ENCODE results near the gene HNRNPA1L2.
"Not testable (repeated sequence)": the region's sequence is repeated elsewhere in the genome, so short reads cannot be mapped to it uniquely, and the experiment has no call there.

The HNRNPA1L2 gene

DNA sequence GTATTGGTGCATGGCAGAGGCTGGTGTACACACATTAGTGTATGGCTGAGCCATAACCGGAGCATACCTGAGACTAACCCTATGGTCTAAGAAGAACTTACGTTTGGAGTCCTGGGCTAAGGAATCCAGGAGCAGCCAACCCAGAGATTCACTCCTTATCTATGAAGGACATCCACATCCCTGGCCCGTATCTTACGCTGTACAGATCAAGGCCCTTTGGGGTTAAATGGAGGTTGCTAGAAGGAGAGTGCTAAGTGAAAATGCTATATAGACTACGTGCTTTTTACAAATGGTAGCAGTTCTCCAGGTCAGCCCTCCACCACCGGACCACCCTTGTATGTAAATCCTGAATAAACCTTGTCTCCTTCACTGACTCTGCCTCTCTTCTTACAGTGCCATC is 8.5 kb downstream of the HNRNPA1L2 start:
- no peak for DNase-seq

DNA sequence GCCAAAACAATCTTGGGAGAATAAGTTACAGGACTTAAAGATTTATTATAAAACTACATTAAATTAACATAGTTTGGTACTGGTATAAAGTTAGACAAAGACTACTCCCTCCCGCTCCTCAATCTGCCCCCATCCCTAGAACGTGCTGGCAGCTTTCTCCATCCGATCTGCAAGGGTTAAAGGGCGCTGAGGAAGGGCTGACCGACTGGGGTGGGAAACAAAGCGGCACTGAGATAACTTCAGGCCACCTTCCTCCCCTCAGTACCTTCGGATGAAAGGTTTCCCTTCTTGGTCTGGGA is 9.6 kb downstream of the HNRNPA1L2 start:
- DNase-seq, result peak; percentile 50 to 55

DNA sequence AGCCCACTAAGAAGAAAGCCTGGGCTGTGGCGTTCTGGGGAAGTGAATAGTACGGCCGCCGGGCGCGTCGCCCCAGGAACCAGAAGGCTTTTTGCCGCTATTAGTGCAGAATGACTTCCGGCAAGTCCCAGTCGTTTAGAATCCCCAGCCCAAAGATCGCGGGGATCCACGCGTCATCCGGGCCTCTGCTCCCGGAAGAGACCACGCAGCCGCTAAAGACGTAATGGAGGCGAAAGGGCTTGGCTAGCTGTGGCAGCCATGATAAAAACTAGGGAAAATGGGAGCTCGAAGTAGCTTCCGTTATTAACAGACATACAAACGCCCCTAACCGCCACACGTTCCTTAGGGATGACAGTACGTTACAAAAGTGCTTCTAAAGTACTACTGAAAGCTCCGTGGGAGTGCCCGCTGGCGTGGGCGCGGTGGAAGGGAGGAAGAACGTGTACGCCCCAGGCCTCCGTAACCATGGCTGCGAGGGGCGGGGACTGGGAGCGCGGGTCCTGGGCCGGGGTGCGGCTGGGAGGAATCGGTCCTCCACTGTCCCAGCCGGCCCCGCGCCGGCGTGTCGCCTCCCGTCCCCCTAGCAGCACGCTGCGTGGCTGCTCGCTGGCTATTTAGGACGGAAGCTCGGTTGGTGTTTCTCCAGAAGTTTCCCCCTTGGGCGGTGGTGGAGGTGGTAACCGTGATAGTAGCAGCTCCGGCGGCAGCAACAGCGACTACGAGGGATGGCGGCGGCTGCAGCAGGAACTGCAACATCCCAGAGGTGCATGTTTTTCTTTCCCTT is 10.2 kb downstream of the HNRNPA1L2 start, which contains the start of gene SUGT1:
TSS of gene SUGT1 (plus strand) at position 641 of the 784 bp plus-strand sequence. CDS start at position 726, 85 bp downstream.
- peak; percentile 91 to 92 for DNase-seq

DNA sequence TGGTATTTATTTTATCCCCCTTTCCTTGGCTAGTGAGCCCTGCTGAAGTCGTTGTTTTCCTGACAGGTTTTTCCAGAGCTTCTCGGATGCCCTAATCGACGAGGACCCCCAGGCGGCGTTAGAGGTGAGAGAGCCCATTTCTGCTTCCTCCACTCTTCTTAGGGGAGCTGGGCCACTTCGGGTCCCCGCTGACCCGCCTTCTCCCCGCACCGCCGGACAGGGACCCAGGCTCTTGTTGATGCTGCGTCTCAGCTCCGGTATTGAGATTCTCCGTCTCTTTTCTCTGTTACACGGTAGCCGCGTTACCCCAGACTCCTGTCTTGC is 10.7 kb downstream of the HNRNPA1L2 start:
- DNase-seq, result peak in 1 of 2 experiments; percentile 51

DNA sequence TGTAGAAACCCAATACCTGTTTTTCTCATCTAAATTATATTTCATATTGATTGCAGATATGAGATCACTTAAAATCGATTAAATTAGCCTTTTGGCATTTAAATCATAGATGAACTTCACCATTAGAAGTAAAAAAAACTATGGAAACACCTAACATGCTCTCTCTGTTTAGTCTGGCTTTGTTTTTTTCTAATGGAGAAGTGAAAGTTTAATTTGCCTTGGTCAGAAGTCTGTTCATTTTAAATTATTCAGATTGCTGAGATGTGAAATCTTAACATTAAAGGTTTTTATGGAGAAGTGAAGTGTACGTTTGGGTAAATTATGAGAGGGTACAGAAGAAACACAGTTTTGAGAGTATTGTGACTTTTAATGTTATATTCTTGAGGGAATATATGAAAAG is 17.1 kb downstream of the HNRNPA1L2 start:
- no peak for DNase-seq

DNA sequence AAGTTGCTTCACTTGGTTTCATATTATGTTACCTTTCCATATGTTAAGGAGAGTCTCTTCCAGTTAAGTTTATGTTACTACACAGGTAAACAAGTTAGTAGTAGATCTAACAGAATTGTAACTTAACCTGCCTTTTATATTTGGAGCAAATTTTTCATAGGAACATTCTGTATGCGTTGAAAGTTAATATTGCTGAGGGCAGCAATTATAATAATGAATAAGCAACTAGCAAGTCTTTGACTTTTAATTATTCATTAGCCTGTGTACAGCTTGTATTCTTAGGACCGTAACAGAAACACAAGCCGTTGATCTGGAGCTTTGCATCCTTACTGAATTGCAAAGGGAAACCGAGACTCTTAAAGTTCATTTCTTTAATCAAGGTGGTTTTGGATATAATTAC is 22.0 kb downstream of the HNRNPA1L2 start:
- DNase-seq, result no peak

DNA sequence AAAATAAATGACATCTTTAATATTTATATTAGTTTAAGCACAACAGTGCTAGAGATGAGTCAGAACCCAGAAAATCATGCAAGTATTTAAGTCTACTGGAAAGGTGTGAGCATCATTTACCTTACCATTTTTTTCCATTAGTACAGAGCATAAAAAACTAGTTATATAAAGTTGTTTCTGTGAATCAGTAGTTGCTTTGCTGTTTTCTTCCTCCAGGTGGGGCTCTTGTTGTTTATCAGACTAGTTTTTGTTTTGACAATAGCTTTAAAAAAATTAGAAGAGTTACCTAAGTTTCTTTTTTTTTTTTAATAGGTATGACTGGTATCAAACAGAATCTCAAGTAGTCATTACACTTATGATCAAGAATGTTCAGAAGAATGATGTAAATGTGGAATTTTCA is 23.1 kb downstream of the HNRNPA1L2 start:
- DNase-seq, result no peak

DNA sequence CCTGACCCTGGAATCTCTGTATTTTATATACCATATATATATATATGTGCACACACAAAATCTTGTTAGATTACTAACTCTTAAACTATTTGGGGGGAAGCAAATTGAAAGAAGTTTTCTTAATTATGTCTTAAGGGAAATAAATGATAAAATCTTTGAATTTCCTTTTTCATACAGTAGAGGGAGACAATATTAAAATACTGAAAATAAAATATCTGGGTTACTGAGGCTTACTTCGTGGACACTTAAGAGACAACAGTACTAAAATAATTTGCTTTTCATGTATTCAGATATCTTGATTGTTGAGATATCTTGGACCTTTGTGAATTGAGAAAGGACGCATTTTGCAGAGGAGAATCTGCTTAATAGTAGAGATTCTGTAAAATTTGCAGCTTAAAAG is 27.4 kb downstream of the HNRNPA1L2 start:
- no peak for DNase-seq

DNA sequence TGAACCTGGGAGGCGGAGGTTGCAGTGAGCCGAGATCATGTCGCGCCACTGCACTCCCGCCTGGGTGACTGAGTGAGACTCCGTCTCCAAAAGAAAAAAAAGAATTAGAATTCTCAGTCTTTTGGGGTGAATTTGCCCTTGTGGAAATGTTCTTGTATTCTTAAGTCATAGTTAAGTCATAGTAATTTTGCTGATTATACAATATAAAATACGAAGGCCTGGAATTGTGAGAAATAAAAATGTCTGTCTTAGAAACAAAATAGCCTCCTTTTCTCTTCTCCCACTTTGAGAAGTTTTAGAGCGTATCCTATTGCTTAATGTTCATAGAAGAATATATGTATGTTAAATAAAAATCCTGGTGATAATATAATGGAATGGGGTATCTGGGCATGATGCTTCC is 28.5 kb downstream of the HNRNPA1L2 start:
- DNase-seq, result no peak

DNA sequence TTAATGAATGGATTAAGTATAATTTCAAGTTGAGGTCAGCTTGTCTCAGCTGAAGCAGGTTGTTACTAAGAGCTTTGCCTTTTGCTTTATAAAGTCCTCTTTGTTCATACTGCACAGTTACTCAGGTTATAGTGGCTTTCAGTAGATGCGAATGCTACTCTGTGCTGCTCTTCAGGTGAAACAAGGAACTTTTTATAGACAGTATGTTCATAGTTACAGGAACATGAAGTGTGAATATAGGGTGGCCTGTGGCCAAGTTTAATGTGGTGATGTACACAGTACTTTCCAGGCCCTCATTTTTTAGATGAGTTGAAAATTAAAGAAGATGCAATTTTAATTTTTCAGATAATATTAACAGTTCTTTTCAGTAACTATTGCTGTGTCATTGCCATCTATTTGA is 31.2 kb downstream of the HNRNPA1L2 start:
- DNase-seq, result no peak

DNA sequence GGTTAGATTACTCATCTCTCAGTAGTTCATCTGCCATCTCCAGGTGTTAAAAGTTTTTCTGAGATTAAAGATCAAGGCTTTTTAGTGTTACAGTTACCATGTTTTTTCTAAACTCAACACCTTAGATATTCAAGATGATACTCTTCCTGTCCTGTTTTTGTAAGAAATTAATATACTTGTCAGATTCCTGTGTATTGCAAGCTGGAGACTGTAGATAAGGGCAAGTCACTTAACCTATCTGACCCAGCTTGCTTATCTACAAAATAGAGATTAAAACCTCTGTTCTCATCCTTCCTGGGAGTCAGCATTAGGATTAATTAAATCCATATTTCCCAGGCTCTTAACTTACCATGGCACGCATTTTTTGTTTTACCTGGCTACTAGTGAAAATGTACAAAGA is 35.6 kb downstream of the HNRNPA1L2 start:
- no peak for DNase-seq

DNA sequence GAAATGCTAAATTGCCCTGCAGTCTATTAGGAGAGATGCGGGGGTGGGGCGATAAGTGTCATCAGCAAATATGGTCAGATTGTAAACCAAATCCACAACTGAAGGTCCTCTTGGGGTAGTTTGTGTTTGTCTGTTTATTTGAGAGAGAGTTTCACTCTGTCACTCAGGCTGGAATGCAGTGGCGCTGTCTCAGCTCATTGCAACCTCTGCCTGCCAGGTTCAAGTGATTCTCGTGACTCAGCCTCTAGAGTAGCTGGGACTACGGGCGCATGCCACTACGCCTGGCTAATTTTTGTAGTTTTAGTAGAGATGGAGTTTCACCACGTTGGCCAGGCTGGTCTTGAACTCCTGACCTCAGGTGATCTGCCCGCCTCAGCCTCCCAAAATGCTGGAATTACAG is 43.6 kb downstream of the HNRNPA1L2 start:
- DNase-seq, result not testable (repeated sequence)

DNA sequence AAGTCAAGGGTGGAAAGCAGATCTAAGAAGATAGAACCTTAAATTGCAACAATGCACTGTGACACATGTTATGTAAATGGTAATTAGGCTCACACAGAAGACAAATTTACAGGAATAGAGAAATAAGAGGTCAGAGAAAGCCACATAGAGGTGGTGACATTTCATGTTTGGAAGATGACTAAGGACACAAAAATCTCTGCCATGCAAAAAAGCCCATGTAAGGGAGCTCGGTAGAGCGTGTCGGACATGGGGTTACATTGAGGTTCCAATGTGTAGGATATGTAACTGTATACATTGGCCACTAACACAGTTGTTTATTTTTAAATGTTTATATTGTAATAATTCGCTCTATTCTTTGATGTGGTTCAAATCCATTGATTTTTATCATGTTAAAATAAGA is 44.1 kb downstream of the HNRNPA1L2 start:
- no peak for DNase-seq
